ENCODE results near the gene BCAP31.

DNA sequence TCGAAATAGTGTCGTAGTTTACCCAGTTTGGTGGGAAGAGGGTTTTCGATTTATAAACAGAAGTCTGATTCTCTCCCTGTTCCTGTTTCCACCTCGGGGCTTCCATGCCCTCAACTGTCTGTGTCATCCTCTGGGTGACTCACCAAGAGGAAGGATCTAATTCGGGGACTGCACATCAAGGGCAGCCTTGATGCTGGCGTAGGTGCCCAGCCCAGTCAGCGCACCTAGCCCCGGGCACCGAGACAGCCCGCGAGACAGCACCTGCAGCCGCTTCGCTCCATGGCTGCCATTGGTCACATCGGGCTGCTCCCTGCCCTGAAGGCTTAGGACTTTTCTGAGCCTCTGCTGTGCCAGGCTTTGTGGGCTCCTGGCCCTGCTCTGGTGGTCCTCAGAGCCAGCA, 8.2 kb upstream of the BCAP31 start:
- TF ChIP-seq PPARA (CRISPR knock-in tag; IDR thresholded peaks at IDR 0.05; ENCODE audit: borderline replicate concordance), result no peak
- TF ChIP-seq ZFP3 (CRISPR knock-in tag; IDR thresholded peaks at IDR 0.05), result no peak
- TF ChIP-seq, protein P1, sequence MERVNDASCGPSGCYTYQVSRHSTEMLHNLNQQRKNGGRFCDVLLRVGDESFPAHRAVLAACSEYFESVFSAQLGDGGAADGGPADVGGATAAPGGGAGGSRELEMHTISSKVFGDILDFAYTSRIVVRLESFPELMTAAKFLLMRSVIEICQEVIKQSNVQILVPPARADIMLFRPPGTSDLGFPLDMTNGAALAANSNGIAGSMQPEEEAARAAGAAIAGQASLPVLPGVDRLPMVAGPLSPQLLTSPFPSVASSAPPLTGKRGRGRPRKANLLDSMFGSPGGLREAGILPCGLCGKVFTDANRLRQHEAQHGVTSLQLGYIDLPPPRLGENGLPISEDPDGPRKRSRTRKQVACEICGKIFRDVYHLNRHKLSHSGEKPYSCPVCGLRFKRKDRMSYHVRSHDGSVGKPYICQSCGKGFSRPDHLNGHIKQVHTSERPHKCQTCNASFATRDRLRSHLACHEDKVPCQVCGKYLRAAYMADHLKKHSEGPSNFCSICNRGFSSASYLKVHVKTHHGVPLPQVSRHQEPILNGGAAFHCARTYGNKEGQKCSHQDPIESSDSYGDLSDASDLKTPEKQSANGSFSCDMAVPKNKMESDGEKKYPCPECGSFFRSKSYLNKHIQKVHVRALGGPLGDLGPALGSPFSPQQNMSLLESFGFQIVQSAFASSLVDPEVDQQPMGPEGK (CRISPR knock-in tag; IDR thresholded peaks at IDR 0.05; ENCODE audit: borderline replicate concordance), result no peak
- no peak for TF ChIP-seq ZNF8 (CRISPR knock-in tag; IDR thresholded peaks at IDR 0.05)
- TF ChIP-seq, protein P2, sequence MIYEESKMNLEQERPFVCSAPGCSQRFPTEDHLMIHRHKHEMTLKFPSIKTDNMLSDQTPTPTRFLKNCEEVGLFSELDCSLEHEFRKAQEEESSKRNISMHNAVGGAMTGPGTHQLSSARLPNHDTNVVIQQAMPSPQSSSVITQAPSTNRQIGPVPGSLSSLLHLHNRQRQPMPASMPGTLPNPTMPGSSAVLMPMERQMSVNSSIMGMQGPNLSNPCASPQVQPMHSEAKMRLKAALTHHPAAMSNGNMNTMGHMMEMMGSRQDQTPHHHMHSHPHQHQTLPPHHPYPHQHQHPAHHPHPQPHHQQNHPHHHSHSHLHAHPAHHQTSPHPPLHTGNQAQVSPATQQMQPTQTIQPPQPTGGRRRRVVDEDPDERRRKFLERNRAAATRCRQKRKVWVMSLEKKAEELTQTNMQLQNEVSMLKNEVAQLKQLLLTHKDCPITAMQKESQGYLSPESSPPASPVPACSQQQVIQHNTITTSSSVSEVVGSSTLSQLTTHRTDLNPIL (CRISPR knock-in tag; IDR thresholded peaks at IDR 0.05; ENCODE audit: low read depth), result no peak
- TF ChIP-seq ARNTL (CRISPR knock-in tag; IDR thresholded peaks at IDR 0.05; ENCODE audit: borderline replicate concordance, low read depth), result no peak
- TF ChIP-seq GLIS3 (CRISPR knock-in tag; IDR thresholded peaks at IDR 0.05), result no peak
- TF ChIP-seq TCF4 (CRISPR knock-in tag; IDR thresholded peaks at IDR 0.05; ENCODE audit: borderline replicate concordance), result no peak
- TF ChIP-seq TOX (CRISPR knock-in tag; IDR thresholded peaks at IDR 0.05; ENCODE audit: borderline replicate concordance), result no peak
- TF ChIP-seq, protein P3, sequence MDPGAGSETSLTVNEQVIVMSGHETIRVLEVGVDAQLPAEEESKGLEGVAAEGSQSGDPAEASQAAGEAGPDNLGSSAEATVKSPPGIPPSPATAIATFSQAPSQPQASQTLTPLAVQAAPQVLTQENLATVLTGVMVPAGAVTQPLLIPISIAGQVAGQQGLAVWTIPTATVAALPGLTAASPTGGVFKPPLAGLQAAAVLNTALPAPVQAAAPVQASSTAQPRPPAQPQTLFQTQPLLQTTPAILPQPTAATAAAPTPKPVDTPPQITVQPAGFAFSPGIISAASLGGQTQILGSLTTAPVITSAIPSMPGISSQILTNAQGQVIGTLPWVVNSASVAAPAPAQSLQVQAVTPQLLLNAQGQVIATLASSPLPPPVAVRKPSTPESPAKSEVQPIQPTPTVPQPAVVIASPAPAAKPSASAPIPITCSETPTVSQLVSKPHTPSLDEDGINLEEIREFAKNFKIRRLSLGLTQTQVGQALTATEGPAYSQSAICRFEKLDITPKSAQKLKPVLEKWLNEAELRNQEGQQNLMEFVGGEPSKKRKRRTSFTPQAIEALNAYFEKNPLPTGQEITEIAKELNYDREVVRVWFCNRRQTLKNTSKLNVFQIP (CRISPR knock-in tag; IDR thresholded peaks at IDR 0.05; ENCODE audit: borderline replicate concordance, low read depth), result no peak
- TF ChIP-seq ISL1 (CRISPR knock-in tag; IDR thresholded peaks at IDR 0.05), result no peak
- no peak for TF ChIP-seq RARB (CRISPR knock-in tag; IDR thresholded peaks at IDR 0.05)
- TF ChIP-seq SNAI2 (CRISPR knock-in tag; IDR thresholded peaks at IDR 0.05), result no peak
- TF ChIP-seq CSRNP3 (CRISPR knock-in tag; IDR thresholded peaks at IDR 0.05), result no peak
